Right lobe of liver (tissue), 4 donors: ENCODE results near the gene BRINP3.

Experiments
- POLR2A ChIP-seq: fragments of 450-650 bp; IDR thresholded peaks from one replicate; pipeline ENCODE4 v1.6.1; 2017; ENCODE audit warnings: antibody characterized with exemption, mild to moderate bottlenecking
- TF ChIP-seq, protein P1 (sequence below), 4 donors: fragments of 200-600 bp in 3 of 4; fragments of 450-650 bp in 1 of 4; IDR thresholded peaks; one replicate each; pipeline versions ENCODE4 v1.5.1 to v1.8.0; 2016 to 2022; ENCODE audit warnings: antibody characterized with exemption in 4 of 4, mild to moderate bottlenecking in 2 of 4
- donor health status: DM: no; HTN: no; CAD: no.
- donor health status: DM: no; HTN: no; CAD: no.
- donor health status: DM: no; HTN: yes; CAD: no.

DNA sequence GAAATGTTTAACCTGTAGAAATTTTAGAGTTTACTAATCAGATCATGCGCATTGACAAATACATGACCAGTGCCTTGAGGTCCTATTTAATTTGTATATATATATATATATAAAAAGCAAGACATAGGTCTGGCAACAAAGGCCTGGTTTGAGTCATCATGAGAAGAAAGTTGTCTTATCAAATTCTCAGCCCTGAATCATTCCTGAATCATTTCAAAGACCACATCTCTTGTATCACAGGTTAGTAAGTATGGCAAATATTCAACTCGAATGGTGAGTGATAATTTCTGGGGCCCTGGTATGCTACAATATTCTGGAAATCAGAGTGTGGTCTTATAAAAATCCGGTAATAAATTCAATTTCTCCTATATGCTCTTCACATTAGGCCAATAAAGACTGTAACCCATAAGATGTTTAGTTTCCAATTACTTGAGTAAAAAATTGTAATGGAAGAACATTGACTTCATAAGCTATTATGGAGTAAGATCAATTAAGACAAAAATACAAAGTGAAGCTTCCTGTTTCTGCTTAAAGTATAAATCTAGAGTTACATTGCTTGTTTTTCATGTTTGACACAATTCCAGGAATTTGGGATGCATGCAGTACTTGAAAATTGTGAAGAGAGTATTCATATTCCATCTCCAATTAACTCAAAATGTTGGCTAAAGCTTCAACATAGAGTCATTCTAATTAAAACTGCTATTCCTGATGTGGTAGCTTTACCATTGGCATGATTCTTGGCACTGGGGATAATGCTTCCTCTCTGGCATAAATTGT is 309.4 kb downstream of the BRINP3 start:
- TF ChIP-seq, protein P1, sequence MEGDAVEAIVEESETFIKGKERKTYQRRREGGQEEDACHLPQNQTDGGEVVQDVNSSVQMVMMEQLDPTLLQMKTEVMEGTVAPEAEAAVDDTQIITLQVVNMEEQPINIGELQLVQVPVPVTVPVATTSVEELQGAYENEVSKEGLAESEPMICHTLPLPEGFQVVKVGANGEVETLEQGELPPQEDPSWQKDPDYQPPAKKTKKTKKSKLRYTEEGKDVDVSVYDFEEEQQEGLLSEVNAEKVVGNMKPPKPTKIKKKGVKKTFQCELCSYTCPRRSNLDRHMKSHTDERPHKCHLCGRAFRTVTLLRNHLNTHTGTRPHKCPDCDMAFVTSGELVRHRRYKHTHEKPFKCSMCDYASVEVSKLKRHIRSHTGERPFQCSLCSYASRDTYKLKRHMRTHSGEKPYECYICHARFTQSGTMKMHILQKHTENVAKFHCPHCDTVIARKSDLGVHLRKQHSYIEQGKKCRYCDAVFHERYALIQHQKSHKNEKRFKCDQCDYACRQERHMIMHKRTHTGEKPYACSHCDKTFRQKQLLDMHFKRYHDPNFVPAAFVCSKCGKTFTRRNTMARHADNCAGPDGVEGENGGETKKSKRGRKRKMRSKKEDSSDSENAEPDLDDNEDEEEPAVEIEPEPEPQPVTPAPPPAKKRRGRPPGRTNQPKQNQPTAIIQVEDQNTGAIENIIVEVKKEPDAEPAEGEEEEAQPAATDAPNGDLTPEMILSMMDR (IDR thresholded peaks at IDR 0.05) = no peak
- no peak for TF ChIP-seq POLR2A
